H1 (cell line): ENCODE data around the gene RAB38. TPM values are rescaled to one million over a fixed set of nuclear protein-coding genes. Genes with fewer than 3 reads are reported as not detected.

ENCODE experiments used
- CHD1 ChIP-seq: IDR thresholded peaks from 2 replicates; pipeline ENCODE4 v1.6.1; 2012; ENCODE audit warnings: low read depth, low read length, improper control_type of control experiment
- PHF8 ChIP-seq: fragments of 200-600 bp; sonication (generic); conservative IDR thresholded peaks from 2 replicates; pipeline ENCODE4 v1.7.1; 2012; ENCODE audit warnings: low read depth, mild to moderate bottlenecking, inconsistent platforms, low read length, moderate library complexity
- YY1 ChIP-seq: IDR thresholded peaks from 2 replicates; pipeline ENCODE4 v1.6.1; 2011; ENCODE audit warnings: low read depth, mild to moderate bottlenecking, low read length
- ZNF274 ChIP-seq: IDR thresholded peaks from 2 replicates; pipeline ENCODE4 v1.7.0; 2012; ENCODE audit warnings: low read length, borderline replicate concordance; ENCODE audit errors: extremely low read depth
- polyA plus RNA-seq, 7 experiments: library from polyadenylated mRNA; depleted of rRNA in 3 of 7; stranded (reverse) in 5 of 7; unstranded in 2 of 7; fragments of >200 nt in 5 of 7; fragments of 200-250 nt in 2 of 7; gene quantifications; 1 replicate in 5 of 7; 2 replicates in 1 of 7; 4 replicates in 1 of 7; pipeline versions ENCODE4 v1.2.1 to v1.2.3, GENCODE V29; 2011 to 2013; ENCODE audit warnings: missing spikeins in 2 of 7, mixed read lengths in 2 of 7
- total RNA-seq: library from RNA; stranded (reverse); fragmentation: NEBNext Ultra II Directional; extraction: Animal tissue kit (Norgen Biotek cat#: 25700); gene quantifications from 2 replicates; pipeline ENCODE4 v1.2.1, GENCODE V29; 2021

RAB38 gene
- total and polyA plus RNA-seq, 2 of the 8 experiments (the other 6 are each of a cell fraction or from before 2014, with no cell fraction given): 15.4 to 16.5 TPM

DNA sequence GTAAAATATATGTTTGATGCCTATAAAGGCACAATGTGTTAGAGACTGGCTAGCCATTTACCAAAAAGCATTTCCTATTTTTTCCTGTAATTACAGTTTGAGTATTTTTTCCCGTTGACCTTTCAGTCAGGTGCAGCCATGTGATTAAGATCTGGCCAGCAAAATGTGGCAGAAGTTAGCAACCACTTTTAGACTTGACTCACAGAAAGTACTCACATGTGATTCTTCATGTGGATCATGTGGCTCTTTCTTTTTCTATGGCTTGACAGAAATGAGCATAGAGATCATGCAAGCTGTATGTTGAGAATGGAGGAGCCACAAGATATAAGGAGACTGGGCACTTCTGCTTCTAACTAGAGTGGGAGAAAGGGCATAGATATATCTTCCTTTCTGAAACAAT lies 27.3 kb upstream of the RAB38 start (continued):
- TF ChIP-seq PHF8 (no peak), YY1 (no peak), ZNF274 (no peak), CHD1 (no peak)
